Fibroblast of skin of right quadriceps (primary cell): ENCODE data around the gene AK3.
A peak's percentile ranks its signal among the peaks of the same experiment; 100 is the strongest.

ENCODE experiments used
- DNase-seq: peaks from one replicate; pipeline ENCODE4 v3.0.0-alpha.2; 2013

Gene AK3

DNA sequence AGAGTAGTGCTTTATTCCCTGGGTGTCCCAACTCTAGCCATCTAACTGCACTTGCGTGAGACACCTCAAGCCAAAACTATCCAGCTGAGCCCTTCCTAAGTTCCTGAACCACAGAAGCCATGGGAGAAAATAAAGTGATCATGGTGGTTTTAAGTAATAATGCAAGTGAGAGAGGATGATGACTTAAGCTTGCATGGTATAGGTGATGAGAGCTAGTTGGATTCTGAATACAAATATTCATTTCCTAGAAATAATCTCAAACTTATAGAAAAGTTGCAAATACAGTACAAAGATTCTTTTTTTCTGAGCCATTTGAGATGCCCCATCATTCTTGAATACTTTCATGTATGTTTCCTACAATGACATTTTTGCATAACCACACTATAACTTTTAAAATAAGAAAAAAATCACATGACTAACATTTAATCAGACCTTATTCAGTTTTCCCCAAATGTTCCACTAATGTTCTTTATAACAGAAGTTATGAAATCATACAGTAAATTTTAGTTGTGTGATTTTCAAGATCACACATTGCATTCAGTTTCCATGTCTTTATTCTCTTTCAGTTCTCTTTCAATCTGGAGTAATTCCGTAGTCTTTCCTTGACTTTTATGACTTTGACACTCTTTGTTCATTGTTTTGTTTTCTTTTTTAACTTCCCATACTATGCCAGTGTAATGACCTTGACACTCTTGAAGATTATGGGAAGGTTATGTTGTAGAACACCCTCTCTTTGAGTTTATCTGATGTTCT, 5.5 kb upstream of the AK3 start:
- no peak for DNase-seq

DNA sequence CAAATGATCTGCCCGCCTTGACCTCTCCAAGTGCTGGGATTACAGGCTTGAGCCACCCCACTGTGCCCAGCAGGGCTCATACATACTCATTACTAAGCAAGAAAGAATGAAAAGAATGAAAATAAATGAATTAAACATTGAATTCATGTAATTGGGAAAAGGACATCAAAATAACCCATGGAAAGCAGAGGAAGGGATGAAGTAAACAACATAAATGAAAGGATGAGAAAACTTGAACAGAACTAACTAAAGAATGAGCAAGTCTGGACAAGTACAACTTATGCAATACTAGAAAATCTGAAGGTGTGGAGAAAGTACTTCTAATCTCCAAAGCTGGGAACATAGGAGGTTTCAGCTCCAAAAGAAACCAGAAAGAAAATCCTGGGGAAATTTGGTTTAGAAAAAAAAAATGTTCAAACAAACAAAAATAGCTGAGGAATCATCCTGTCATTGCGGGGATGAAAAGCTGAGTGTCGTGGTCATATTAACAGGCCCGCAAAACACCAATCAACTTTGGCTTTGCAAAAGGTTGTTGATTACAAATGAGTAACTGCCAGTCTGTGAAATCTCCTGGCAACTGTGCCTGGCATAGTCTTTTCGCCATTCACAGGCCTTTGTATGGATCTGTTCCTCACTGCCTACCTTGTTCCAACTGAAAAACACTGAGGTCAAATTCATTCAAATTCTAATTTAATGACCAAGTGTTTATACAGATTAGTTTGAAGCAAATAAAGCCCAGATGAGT, 2.3 kb upstream of the AK3 start:
- no peak for DNase-seq

GRCh38 chr9:4742246-4742645, 1.2 kb upstream of the AK3 start:
- DNase-seq = no peak

- DNase-seq = no peak
Observed at GRCh38 chr9:4741365-4742089, 525 bp upstream of the AK3 start.

GRCh38 chr9:4740388-4740637, 689 bp downstream of the AK3 start:
- no peak for DNase-seq

DNA sequence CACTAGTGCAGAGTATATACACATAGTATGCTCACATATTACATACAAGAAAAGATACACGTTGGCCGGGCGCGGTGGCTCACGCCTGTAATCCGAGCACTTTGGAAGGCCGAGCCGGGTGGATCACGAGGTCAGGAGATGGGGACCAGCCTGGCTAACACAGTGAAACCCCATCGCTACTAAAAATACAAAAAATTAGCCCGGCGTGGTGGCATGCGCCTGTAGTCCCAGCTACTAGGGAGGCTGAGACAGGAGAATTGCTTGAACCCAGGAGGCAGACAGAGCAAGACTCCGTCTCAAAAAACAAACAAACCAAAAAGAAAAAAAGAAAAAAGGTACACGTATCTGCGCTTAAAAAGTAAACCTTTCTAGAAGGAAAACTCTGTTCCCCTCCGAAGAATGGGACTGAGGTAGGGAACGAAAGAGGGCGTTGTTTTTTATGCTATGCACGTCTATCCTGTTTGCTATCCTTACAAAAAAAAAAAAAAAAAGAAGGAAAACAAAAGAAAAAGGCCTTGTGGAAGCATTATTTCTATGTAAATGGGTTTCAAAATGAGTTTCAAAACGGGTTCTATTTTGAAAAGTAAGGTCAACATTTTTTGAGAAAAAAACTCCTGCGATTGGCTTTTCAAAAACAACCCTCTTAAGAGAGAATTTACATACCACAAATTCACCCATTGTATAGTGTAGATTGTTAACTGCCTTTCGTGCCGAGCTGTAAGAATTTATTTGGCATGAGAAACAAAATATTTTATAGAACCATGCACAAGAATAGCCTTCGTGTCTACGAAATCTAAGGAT, 1.2 kb downstream of the AK3 start:
- peak; percentile 22 for DNase-seq

- DNase-seq = no peak
Observed at GRCh38 chr9:4738866-4739586, 2.0 kb downstream of the AK3 start.

GRCh38 chr9:4734150-4734549, 6.9 kb downstream of the AK3 start:
- DNase-seq = no peak

DNA sequence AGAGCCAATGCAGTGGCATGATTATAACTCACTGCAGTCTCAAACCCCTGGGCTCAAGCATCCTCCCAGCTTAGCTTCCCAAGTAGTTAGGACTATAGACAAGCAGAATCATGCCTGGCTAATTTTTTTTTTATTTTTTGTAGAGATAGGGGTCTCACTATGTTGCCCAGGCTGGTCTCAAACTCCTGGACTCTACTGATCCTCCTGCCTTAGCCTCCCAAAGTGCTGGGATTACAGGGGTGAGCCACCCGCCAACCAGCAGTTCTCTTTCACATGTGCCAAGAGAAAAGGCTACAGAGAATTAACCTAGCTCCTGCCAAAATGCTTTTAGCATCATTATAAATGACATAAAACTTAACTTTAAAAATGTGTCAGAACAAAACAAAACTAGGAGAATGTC, 8.1 kb downstream of the AK3 start:
- DNase-seq = no peak

- DNase-seq = no peak
Observed at GRCh38 chr9:4727593-4727992, 13.4 kb downstream of the AK3 start.

- DNase-seq = no peak
Observed at GRCh38 chr9:4725706-4726442, 15.1 kb downstream of the AK3 start.

- no peak for DNase-seq
Observed at GRCh38 chr9:4721736-4722135, 19.3 kb downstream of the AK3 start.

GRCh38 chr9:4718911-4719310, 22.1 kb downstream of the AK3 start:
- no peak for DNase-seq

- no peak for DNase-seq
Observed at GRCh38 chr9:4717815-4718214, 23.2 kb downstream of the AK3 start.

- DNase-seq = no peak
Observed at GRCh38 chr9:4716163-4716562, 24.8 kb downstream of the AK3 start.

- no peak for DNase-seq
Observed at GRCh38 chr9:4714266-4715016, 26.6 kb downstream of the AK3 start.

GRCh38 chr9:4713849-4714248, 27.2 kb downstream of the AK3 start:
- DNase-seq = no peak

GRCh38 chr9:4709380-4709779, 31.6 kb downstream of the AK3 start:
- DNase-seq = no peak

DNA sequence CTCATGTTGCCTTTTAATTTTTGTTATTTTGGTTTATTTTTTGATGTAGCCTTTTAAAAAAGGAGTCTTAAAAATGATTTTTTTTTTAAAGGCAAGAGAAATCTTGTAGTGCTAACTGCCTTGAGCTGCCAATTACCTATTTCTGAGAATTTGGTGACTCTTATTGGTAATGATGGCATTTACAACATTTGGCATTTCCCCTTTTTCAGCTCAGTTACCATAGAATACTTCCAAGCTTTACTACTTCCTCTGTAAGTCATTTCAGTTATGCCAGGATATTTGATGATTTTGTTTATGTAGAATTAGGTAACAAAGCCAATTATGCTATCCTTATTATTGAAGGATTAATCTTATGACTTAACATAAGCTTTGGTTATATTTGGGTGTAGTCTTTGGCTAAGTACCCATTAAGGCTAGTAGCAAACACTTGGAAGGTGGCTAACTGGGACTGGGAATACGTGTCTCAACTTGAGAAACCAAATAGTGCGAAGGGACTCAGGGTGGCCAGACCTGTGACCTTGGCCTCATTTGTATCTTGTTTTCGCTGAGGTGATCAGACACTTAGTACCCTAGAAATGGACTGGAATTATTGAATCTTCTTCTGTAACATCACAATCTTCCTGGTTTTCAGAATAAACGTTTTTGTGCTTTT, 33.9 kb downstream of the AK3 start:
- DNase-seq = no peak

GRCh38 chr9:4706021-4706420, 35.0 kb downstream of the AK3 start:
- no peak for DNase-seq

GRCh38 chr9:4704129-4704528, 36.9 kb downstream of the AK3 start:
- DNase-seq = no peak
